Neural progenitor cell (in vitro differentiated cells): Measurements from ENCODE around the gene TSPOAP1. TPM values are rescaled to one million over a fixed set of nuclear protein-coding genes. Genes with fewer than 3 reads are reported as not detected.

Source experiments
- DNase-seq: peaks from one replicate; pipeline ENCODE4 v3.0.0-alpha.2; 2016; ENCODE audit warnings: low spot score
- H2AFZ ChIP-seq: fragments of 200-600 bp; sonication (generic); replicated peaks from 2 replicates; pipeline ENCODE4 v1.6.1; 2016; ENCODE audit warnings: antibody characterized with exemption
- H3F3A ChIP-seq: fragments of 200-600 bp; sonication (generic); 2 replicates; pipeline ENCODE4 v1.6.1; 2016; ENCODE audit warnings: antibody characterized with exemption, low read depth
- H3K27ac ChIP-seq: fragments of 200-600 bp; sonication (generic); 2 replicates; pipeline ENCODE4 v1.5.1; 2016; ENCODE audit warnings: mild to moderate bottlenecking
- H3K27me3 ChIP-seq: fragments of 200-600 bp; sonication (generic); 2 replicates; pipeline ENCODE4 v1.6.1; 2016; ENCODE audit warnings: mild to moderate bottlenecking, moderate library complexity
- H3K36me3 ChIP-seq: fragments of 200-600 bp; sonication (generic); 2 replicates; pipeline ENCODE4 v1.5.1; 2016
- H3K4me1 ChIP-seq: fragments of 200-600 bp; sonication (generic); 2 replicates; pipeline ENCODE4 v1.6.1; 2016; ENCODE audit warnings: mixed run types
- H3K4me2 ChIP-seq: fragments of 200-600 bp; sonication (generic); 2 replicates; pipeline ENCODE4 v1.6.1; 2016
- H3K4me3 ChIP-seq: fragments of 200-600 bp; sonication (generic); 2 replicates; pipeline ENCODE4 v1.5.1; 2016
- H3K79me2 ChIP-seq: fragments of 200-600 bp; sonication (generic); 2 replicates; pipeline ENCODE4 v1.6.1; 2016; ENCODE audit warnings: low read depth
- H3K9ac ChIP-seq: fragments of 200-600 bp; sonication (generic); 2 replicates; pipeline ENCODE4 v1.6.1; 2016
- H3K9me3 ChIP-seq: fragments of 200-600 bp; sonication (generic); 2 replicates; pipeline ENCODE4 v1.5.1; 2016; ENCODE audit warnings: low read depth
- H4K20me1 ChIP-seq: fragments of 200-600 bp; sonication (generic); 2 replicates; pipeline ENCODE4 v1.6.1; 2016; ENCODE audit warnings: low read depth
- H3K27ac Mint-ChIP-seq: 3 replicates; pipeline ENCODE4 v1.8.0; 2021; ENCODE audit warnings: mixed read lengths
- H3K27me3 Mint-ChIP-seq: 2 replicates; pipeline ENCODE4 v1.8.0; 2022; ENCODE audit warnings: low read depth, mild to moderate bottlenecking, inconsistent platforms, moderate library complexity, mixed read lengths; ENCODE audit not compliant: insufficient read depth
- H3K36me3 Mint-ChIP-seq: 3 replicates; pipeline ENCODE4 v1.8.0; 2021; ENCODE audit warnings: mixed read lengths
- H3K4me1 Mint-ChIP-seq: 3 replicates; pipeline ENCODE4 v1.8.0; 2021; ENCODE audit warnings: mixed read lengths
- H3K4me3 Mint-ChIP-seq: 3 replicates; pipeline ENCODE4 v1.8.0; 2021; ENCODE audit warnings: mild to moderate bottlenecking, moderate library complexity, mixed read lengths
- H3K9me3 Mint-ChIP-seq: 3 replicates; pipeline ENCODE4 v1.8.0; 2020; ENCODE audit warnings: mixed read lengths
- CTCF ChIP-seq: fragments of 200-600 bp; sonication (generic); IDR thresholded peaks from 2 replicates; pipeline ENCODE4 v1.5.1; 2017; ENCODE audit warnings: antibody characterized with exemption, mild to moderate bottlenecking
- EZH2 ChIP-seq: fragments of 200-600 bp; sonication (generic); IDR thresholded peaks from 2 replicates; pipeline ENCODE4 v1.6.1; 2017; ENCODE audit warnings: antibody characterized with exemption, mild to moderate bottlenecking, moderate library complexity
- EZH2phosphoT487 ChIP-seq: fragments of 200-600 bp; sonication (generic); IDR thresholded peaks from 2 replicates; pipeline ENCODE4 v1.6.1; 2017; ENCODE audit warnings: antibody characterized with exemption
- total RNA-seq: library from RNA; depleted of rRNA; stranded (reverse); fragments of >200 nt; gene quantifications from 2 replicates; pipeline ENCODE4 v1.2.3, GENCODE V29; 2015; ENCODE audit warnings: low replicate concordance

TSPOAP1 gene
- total RNA-seq, 1 donor from 2014 or later = 13.8 TPM

DNA sequence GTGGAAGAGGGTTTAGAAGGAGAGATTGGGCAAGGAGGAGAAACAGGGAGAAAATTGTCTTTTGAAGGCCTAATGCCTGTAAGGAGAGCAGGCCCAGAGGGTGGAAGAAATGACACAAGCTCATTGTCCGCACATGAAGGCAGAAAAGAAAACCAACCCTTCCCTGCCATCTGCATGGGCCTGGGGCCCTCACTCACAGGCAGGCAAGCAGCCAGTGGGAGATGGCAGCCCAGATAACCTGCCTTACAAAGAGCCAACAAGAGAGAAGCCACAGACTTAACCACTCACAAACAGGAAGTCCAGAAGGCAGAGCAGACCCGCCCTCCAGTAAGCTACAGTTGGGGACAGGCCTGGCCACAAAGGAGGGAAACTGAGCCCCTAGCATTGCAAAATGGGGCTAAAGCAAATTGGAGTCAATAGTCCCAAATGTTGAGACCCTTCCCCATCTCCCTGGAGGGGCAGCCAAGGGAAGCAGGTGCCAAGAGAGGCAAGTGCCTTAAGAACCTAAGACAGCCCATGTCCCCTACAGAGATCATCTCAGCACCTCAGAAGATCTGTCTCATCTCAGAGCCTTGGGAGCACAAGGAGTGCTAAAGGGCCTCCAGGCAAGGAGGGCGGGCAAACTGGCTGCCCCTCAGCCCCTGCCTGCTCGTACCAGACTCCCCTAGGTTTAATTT, 7.3 kb upstream of the TSPOAP1 start:
- no peak for DNase-seq
- H3K4me2 ChIP-seq = no peak overlapping the region
- H3K36me3 Mint-ChIP-seq = no peaks in the 10 kb centered on the region
- H3K4me1 Mint-ChIP-seq = peaks cover 33% of the 10 kb centered on the region
- no peaks in the 10 kb centered on the region for H3K27me3 ChIP-seq
- no peak overlapping the region for H3K4me3 ChIP-seq
- H3K27me3 Mint-ChIP-seq = peaks cover 6% of the 10 kb centered on the region
- peaks cover 2% of the 10 kb centered on the region for H3K9me3 Mint-ChIP-seq
- peaks cover 18% of the 10 kb centered on the region for H3K4me1 ChIP-seq
- H3F3A ChIP-seq = no peaks in the 10 kb centered on the region
- no peak overlapping the region for H2AFZ ChIP-seq
- H3K79me2 ChIP-seq = no peaks in the 10 kb centered on the region
- no peak overlapping the region for H3K27ac ChIP-seq
- no peak overlapping the region for H3K9ac ChIP-seq
- TF ChIP-seq EZH2phosphoT487 = no peak
- no peak for TF ChIP-seq EZH2
- no peak for TF ChIP-seq CTCF
- no peaks in the 10 kb centered on the region for H4K20me1 ChIP-seq
- H3K36me3 ChIP-seq = no peaks in the 10 kb centered on the region
- no peaks in the 10 kb centered on the region for H3K9me3 ChIP-seq
- H3K27ac Mint-ChIP-seq = peak overlapping the region; percentile 85
- H3K4me3 Mint-ChIP-seq = no peak overlapping the region

- H3K4me3 ChIP-seq = no peak overlapping the region
- H4K20me1 ChIP-seq = no peaks in the 10 kb centered on the region
- no peaks in the 10 kb centered on the region for H3K36me3 Mint-ChIP-seq
- H3K4me3 Mint-ChIP-seq = no peak overlapping the region
- DNase-seq = no peak
- no peaks in the 10 kb centered on the region for H3K27me3 ChIP-seq
- H3K36me3 ChIP-seq = no peaks in the 10 kb centered on the region
- H3K4me1 ChIP-seq = peaks cover 18% of the 10 kb centered on the region
- no peaks in the 10 kb centered on the region for H3F3A ChIP-seq
- no peaks in the 10 kb centered on the region for H3K79me2 ChIP-seq
- no peak for TF ChIP-seq CTCF
- TF ChIP-seq EZH2phosphoT487 = no peak
- no peak for TF ChIP-seq EZH2
- H3K27me3 Mint-ChIP-seq = peaks cover 6% of the 10 kb centered on the region
- H2AFZ ChIP-seq = no peak overlapping the region
- no peak overlapping the region for H3K9ac ChIP-seq
- H3K9me3 Mint-ChIP-seq = peaks cover 2% of the 10 kb centered on the region
- H3K4me1 Mint-ChIP-seq = peaks cover 38% of the 10 kb centered on the region
- H3K27ac ChIP-seq = no peak overlapping the region
- H3K4me2 ChIP-seq = no peak overlapping the region
- H3K9me3 ChIP-seq = no peaks in the 10 kb centered on the region
- H3K27ac Mint-ChIP-seq = peak overlapping the region; percentile 72
Measured at GRCh38 chr17:58335061-58335731, 6.6 kb upstream of the TSPOAP1 start.

GRCh38 chr17:58334661-58335060, 6.1 kb upstream of the TSPOAP1 start:
- no peaks in the 10 kb centered on the region for H3K36me3 ChIP-seq
- no peaks in the 10 kb centered on the region for H4K20me1 ChIP-seq
- H3K27me3 ChIP-seq = no peaks in the 10 kb centered on the region
- H3K79me2 ChIP-seq = no peaks in the 10 kb centered on the region
- H3K27ac ChIP-seq = no peak overlapping the region
- H2AFZ ChIP-seq = no peak overlapping the region
- peak overlapping the region; percentile 94 for H3K27ac Mint-ChIP-seq
- peaks cover 18% of the 10 kb centered on the region for H3K4me1 ChIP-seq
- H3K9ac ChIP-seq = no peak overlapping the region
- TF ChIP-seq EZH2phosphoT487 = no peak
- TF ChIP-seq EZH2 = no peak
- no peak for TF ChIP-seq CTCF
- H3K4me3 Mint-ChIP-seq = no peak overlapping the region
- H3K36me3 Mint-ChIP-seq = no peaks in the 10 kb centered on the region
- no peak for DNase-seq
- no peaks in the 10 kb centered on the region for H3F3A ChIP-seq
- peaks cover 2% of the 10 kb centered on the region for H3K9me3 Mint-ChIP-seq
- no peaks in the 10 kb centered on the region for H3K9me3 ChIP-seq
- H3K4me2 ChIP-seq = no peak overlapping the region
- no peak overlapping the region for H3K4me3 ChIP-seq
- H3K27me3 Mint-ChIP-seq = peaks cover 5% of the 10 kb centered on the region
- H3K4me1 Mint-ChIP-seq = peaks cover 42% of the 10 kb centered on the region
